IMR-90 (cell line): ENCODE results near the gene ROR2. TPM values are rescaled to one million over a fixed set of nuclear protein-coding genes. Genes with fewer than 3 reads are reported as not detected.
A peak's percentile ranks its signal among the peaks of the same experiment; 100 is the strongest.

Source experiments
- ATAC-seq: fragments of 200-7000 bp; cut with Tn5 transposase; 2 replicates; pipeline ENCODE4 v1.9.1; 2020; ENCODE audit warnings: low read depth, mild to moderate bottlenecking, moderate library complexity
- BruUV-seq: library from RNA; stranded (reverse); fragments of 400-500 nt; replicated peaks from 2 replicates; lab custom pipeline; 2021; lab: Mats Ljungman, UMichigan
- CTCF ChIA-PET: fragments of 300-600 bp; formaldehyde crosslinking; extraction: SDS; loops from one replicate; lab custom pipeline; 2021; ENCODE audit warnings: antibody characterized with exemption; lab: Yijun Ruan, JAX
- POLR2A ChIA-PET: fragments of 300-600 bp; sonication (Branson Sonifier 250); formaldehyde crosslinking; loops from one replicate; lab custom pipeline; 2022; ENCODE audit warnings: antibody characterized with exemption; ENCODE audit not compliant: unreplicated experiment; lab: Charles Lee
- DNase-seq: peaks from one replicate; pipeline ENCODE4 v3.0.0; 2013
- H2AFZ ChIP-seq: replicated peaks from 2 replicates; pipeline ENCODE3; 2013; ENCODE audit warnings: low read length, mild to moderate bottlenecking; ENCODE audit not compliant: poor library complexity
- H2AK5ac ChIP-seq: 2 replicates; pipeline ENCODE4 v1.6.1; 2013; ENCODE audit warnings: low read depth, low read length, inconsistent platforms
- H2AK9ac ChIP-seq: replicated peaks from 2 replicates; pipeline ENCODE3; 2013; ENCODE audit warnings: mild to moderate bottlenecking, low read depth, low read length, moderate library complexity; ENCODE audit not compliant: poor library complexity
- H2BK120ac ChIP-seq: 2 replicates; pipeline ENCODE4 v1.6.1; 2013; ENCODE audit warnings: low read depth, low read length, inconsistent platforms
- H2BK15ac ChIP-seq: 3 replicates; pipeline ENCODE4 v1.6.1; 2013; ENCODE audit warnings: low read depth, low read length, inconsistent platforms
- H2BK20ac ChIP-seq: 2 replicates; pipeline ENCODE4 v1.6.1; 2013; ENCODE audit warnings: low read depth, mild to moderate bottlenecking, inconsistent platforms, low read length, moderate library complexity
- H2BK5ac ChIP-seq: 2 replicates; pipeline ENCODE4 v1.6.1; 2013; ENCODE audit warnings: mild to moderate bottlenecking, low read depth, low read length, inconsistent platforms; ENCODE audit not compliant: poor library complexity, severe bottlenecking
- H3K14ac ChIP-seq: replicated peaks from 2 replicates; pipeline ENCODE4 v1.6.1; 2013; ENCODE audit warnings: low read depth, low read length, inconsistent platforms
- H3K18ac ChIP-seq: 2 replicates; pipeline ENCODE4 v1.6.1; 2013; ENCODE audit warnings: low read depth, low read length, control low read depth
- H3K23ac ChIP-seq: 2 replicates; pipeline ENCODE4 v1.6.1; 2013; ENCODE audit warnings: low read depth, low read length, inconsistent platforms
- H3K27ac ChIP-seq: 2 replicates; pipeline ENCODE4 v1.5.1; 2013; ENCODE audit warnings: mild to moderate bottlenecking, control low read depth, low read length; ENCODE audit not compliant: insufficient read depth
- H3K27me3 ChIP-seq: 2 replicates; pipeline ENCODE4 v1.6.1; 2013; ENCODE audit warnings: low read length; ENCODE audit not compliant: control insufficient read depth, insufficient read depth
- H3K36me3 ChIP-seq: 2 replicates; pipeline ENCODE4 v1.6.1; 2013; ENCODE audit warnings: low read length, mixed read lengths; ENCODE audit not compliant: control insufficient read depth, insufficient read depth
- H3K4ac ChIP-seq: 2 replicates; pipeline ENCODE4 v1.6.1; 2013; ENCODE audit warnings: low read depth, low read length, inconsistent platforms
- H3K4me1 ChIP-seq: 2 replicates; pipeline ENCODE4 v1.6.1; 2013; ENCODE audit warnings: low read length, mixed read lengths; ENCODE audit not compliant: control insufficient read depth, insufficient read depth
- H3K4me2 ChIP-seq: 2 replicates; pipeline ENCODE4 v1.6.1; 2013; ENCODE audit warnings: low read depth, mild to moderate bottlenecking, control low read depth, low read length, moderate library complexity
- H3K4me3 ChIP-seq: 2 replicates; pipeline ENCODE4 v1.5.1; 2013; ENCODE audit warnings: low read depth, mild to moderate bottlenecking, control low read depth, low read length, moderate library complexity; ENCODE audit not compliant: insufficient read depth
- H3K56ac ChIP-seq: 2 replicates; pipeline ENCODE4 v1.6.1; 2013; ENCODE audit warnings: low read length, inconsistent platforms; ENCODE audit not compliant: insufficient read depth; ENCODE audit errors: extremely low read depth
- H3K79me1 ChIP-seq, 2 experiments: 2 replicates each; pipeline ENCODE4 v1.6.1; 2013; ENCODE audit warnings: low read length in 2 of 2, inconsistent platforms in 1 of 2, low read depth in 1 of 2
- H3K9ac ChIP-seq: 2 replicates; pipeline ENCODE4 v1.6.1; 2013; ENCODE audit warnings: low read depth, low read length, control low read depth
- H3K9me1 ChIP-seq: 2 replicates; pipeline ENCODE4 v1.6.1; 2013; ENCODE audit warnings: low read length, inconsistent platforms; ENCODE audit not compliant: insufficient read depth
- H3K9me3 ChIP-seq: 2 replicates; pipeline ENCODE4 v1.6.1; 2013; ENCODE audit warnings: low read length; ENCODE audit not compliant: control insufficient read depth, insufficient read depth
- H4K20me1 ChIP-seq: 2 replicates; pipeline ENCODE4 v1.6.1; 2013; ENCODE audit warnings: low read length, inconsistent platforms; ENCODE audit not compliant: insufficient read depth
- H4K5ac ChIP-seq: 2 replicates; pipeline ENCODE4 v1.6.1; 2013; ENCODE audit warnings: mild to moderate bottlenecking, low read depth, low read length, control low read depth
- H4K8ac ChIP-seq, 2 experiments: 2 replicates each; pipeline ENCODE4 v1.6.1; 2013; ENCODE audit warnings: low read depth in 2 of 2, low read length in 2 of 2, control low read depth in 1 of 2, inconsistent platforms in 1 of 2
- H4K91ac ChIP-seq: 2 replicates; pipeline ENCODE4 v1.6.1; 2013; ENCODE audit warnings: low read depth, low read length, inconsistent platforms; ENCODE audit not compliant: insufficient read depth
- CEBPB ChIP-seq: IDR thresholded peaks from 2 replicates; pipeline ENCODE4 v1.6.1; 2012; ENCODE audit warnings: low read depth, low read length, improper control_type of control experiment
- MAZ ChIP-seq: IDR thresholded peaks from 2 replicates; pipeline ENCODE4 v1.6.1; 2012; ENCODE audit warnings: low read depth, mild to moderate bottlenecking, low read length, improper control_type of control experiment, moderate library complexity, borderline replicate concordance
- MXI1 ChIP-seq: IDR thresholded peaks from 2 replicates; pipeline ENCODE4 v1.6.1; 2012; ENCODE audit warnings: low read depth, mild to moderate bottlenecking, low read length, moderate library complexity, borderline replicate concordance
- RCOR1 ChIP-seq: IDR thresholded peaks from 2 replicates; pipeline ENCODE4 v1.6.1; 2012; ENCODE audit warnings: mild to moderate bottlenecking, low read length, improper control_type of control experiment; ENCODE audit not compliant: insufficient replicate concordance
- WGBS, 2 experiments: methylation state at CpG; one replicate each; pipeline versions ENCODE4 v1.1.5 to v1.1.7; 2013; ENCODE audit warnings: missing lambda C conversion rate in 2 of 2; ENCODE audit not compliant: insufficient read length in 1 of 2; ENCODE audit errors: extremely low coverage in 2 of 2; 5-methylcytosine and 5-hydroxymethylcytosine counted together
- dilution Hi-C: fragments of 300-500 bp; cut with HindIII; formaldehyde crosslinking; loops from one replicate; pipeline ENCODE4 v1.14.3; 2018; ENCODE audit warnings: low sequenced_read_pairs; ENCODE audit not compliant: unreplicated experiment
- in situ Hi-C: fragments of 300-500 bp; cut with MboI; formaldehyde crosslinking; loops from 3 replicates; pipeline ENCODE4 v1.14.3; 2019; ENCODE audit warnings: low sequenced_read_pairs, inconsistent platforms, mixed read lengths
- intact Hi-C: fragments of 100-400 bp; cut with micrococcal nuclease; formaldehyde crosslinking; loops from 2 replicates; pipeline ENCODE4 v1.10.0; 2022
- polyA plus RNA-seq, 3 experiments: library from polyadenylated mRNA; depleted of rRNA; stranded (reverse); fragments of >200 nt; gene quantifications; 2 replicates each; pipeline ENCODE4 v1.2.3, GENCODE V29; 2012; ENCODE audit warnings: low replicate concordance in 1 of 3
- total RNA-seq: library from RNA; depleted of rRNA; stranded (reverse); fragments of >200 nt; gene quantifications from 2 replicates; pipeline ENCODE4 v1.2.3, GENCODE V29; 2012
- TF ChIP-seq, protein P1 (sequence below): conservative IDR thresholded peaks from 2 replicates; pipeline ENCODE4 v1.5.1; 2012; ENCODE audit warnings: mild to moderate bottlenecking, low read depth, low read length, improper control_type of control experiment

The ROR2 gene
- total and polyA plus RNA-seq, 2 of the 4 experiments (the other 2 are of a cell fraction) = 2.3 to 4.8 TPM

DNA sequence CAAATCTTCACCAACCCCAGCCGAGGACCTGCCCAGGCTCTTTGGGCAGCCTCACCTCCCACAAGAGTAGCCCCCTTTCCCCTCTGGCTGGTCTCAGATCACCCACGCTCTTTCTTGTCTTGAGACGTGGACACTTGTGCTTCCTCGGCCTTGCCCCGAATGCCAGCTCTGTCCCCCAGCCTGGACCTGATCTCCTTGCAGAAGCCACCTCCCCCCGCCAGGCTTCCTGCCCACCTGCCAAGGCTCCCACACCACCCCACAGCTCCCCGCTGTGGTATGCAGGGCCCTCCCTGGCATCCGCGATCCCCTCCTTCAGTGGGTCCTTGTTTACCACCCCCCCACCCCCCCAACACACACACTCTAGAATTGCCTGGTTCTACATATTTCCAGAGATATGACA, 133.7 kb downstream of the ROR2 start:
- no peak overlapping the region for H3K4me3 ChIP-seq
- H2BK15ac ChIP-seq = peak overlapping the region; percentile 30; the same call in 1 of the 3 replicates
- ChIA-PET POLR2A (no interaction called here), CTCF (no interaction called here)
- peak overlapping the region; percentile 85; the same call in 1 of the 2 replicates for H3K27ac ChIP-seq
- no peaks in the 10 kb centered on the region for H3K36me3 ChIP-seq
- ATAC-seq (no peak), DNase-seq (no peak)
- H3K4me2 ChIP-seq = no peak overlapping the region
- no peak for TF ChIP-seq MXI1
- no peak for TF ChIP-seq MAZ
- TF ChIP-seq RCOR1 = no peak
- TF ChIP-seq, protein P1, sequence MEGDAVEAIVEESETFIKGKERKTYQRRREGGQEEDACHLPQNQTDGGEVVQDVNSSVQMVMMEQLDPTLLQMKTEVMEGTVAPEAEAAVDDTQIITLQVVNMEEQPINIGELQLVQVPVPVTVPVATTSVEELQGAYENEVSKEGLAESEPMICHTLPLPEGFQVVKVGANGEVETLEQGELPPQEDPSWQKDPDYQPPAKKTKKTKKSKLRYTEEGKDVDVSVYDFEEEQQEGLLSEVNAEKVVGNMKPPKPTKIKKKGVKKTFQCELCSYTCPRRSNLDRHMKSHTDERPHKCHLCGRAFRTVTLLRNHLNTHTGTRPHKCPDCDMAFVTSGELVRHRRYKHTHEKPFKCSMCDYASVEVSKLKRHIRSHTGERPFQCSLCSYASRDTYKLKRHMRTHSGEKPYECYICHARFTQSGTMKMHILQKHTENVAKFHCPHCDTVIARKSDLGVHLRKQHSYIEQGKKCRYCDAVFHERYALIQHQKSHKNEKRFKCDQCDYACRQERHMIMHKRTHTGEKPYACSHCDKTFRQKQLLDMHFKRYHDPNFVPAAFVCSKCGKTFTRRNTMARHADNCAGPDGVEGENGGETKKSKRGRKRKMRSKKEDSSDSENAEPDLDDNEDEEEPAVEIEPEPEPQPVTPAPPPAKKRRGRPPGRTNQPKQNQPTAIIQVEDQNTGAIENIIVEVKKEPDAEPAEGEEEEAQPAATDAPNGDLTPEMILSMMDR = no peak
- no peak for TF ChIP-seq CEBPB
- H3K14ac ChIP-seq = no peak overlapping the region
- peak overlapping the region; percentile 62; the same call in 1 of the 2 replicates for H3K18ac ChIP-seq
- peak overlapping the region; percentile 32 for H3K4ac ChIP-seq
- H2BK5ac ChIP-seq = no peak overlapping the region
- no peak overlapping the region for H2AFZ ChIP-seq
- H3K23ac ChIP-seq = no peak overlapping the region
- peak overlapping the region; percentile 71 for H2AK5ac ChIP-seq
- no peak overlapping the region for H3K56ac ChIP-seq
- H2BK20ac ChIP-seq = peak overlapping the region; percentile 52; the same call in 1 of the 2 replicates
- H4K91ac ChIP-seq = peak overlapping the region; percentile 59
- dilution Hi-C loops (no loop called here), in situ Hi-C loops (no loop called here), intact Hi-C loops (loop anchor here (5.0 kb wide), 2 partner anchors 39 to 131 kb away; no protein-coding TSS in a partner anchor)
- H3K9ac ChIP-seq = no peak overlapping the region
- 100% methylated on average over 4 of the region's 9 CpGs; no CpG with 5 or more reads in 1 of the 2 experiments for WGBS, 2 experiments
- H3K9me3 ChIP-seq = no peaks in the 10 kb centered on the region
- no peak overlapping the region for H2BK120ac ChIP-seq
- no peak overlapping the region for H2AK9ac ChIP-seq
- H3K27me3 ChIP-seq = peaks cover 13% of the 10 kb centered on the region; the same call in 1 of the 2 replicates
- H3K79me1 ChIP-seq = no peaks in the 10 kb centered on the region
- peaks cover 6% of the 10 kb centered on the region; the same call in 1 of the 2 replicates for H3K9me1 ChIP-seq
- H4K20me1 ChIP-seq = peaks cover 12% of the 10 kb centered on the region; the same call in 1 of the 2 replicates
- BruUV-seq = no TSS peak
- H4K5ac ChIP-seq = no peak overlapping the region; the same call in 1 of the 2 replicates
- peaks cover 42% of the 10 kb centered on the region for H3K4me1 ChIP-seq
- H4K8ac ChIP-seq = no peak overlapping the region
